ENCODE results near the gene AKT1.
"Not testable (repeated sequence)": the region's sequence is repeated elsewhere in the genome, so short reads cannot be mapped to it uniquely, and the experiment has no call there.

AKT1 gene

DNA sequence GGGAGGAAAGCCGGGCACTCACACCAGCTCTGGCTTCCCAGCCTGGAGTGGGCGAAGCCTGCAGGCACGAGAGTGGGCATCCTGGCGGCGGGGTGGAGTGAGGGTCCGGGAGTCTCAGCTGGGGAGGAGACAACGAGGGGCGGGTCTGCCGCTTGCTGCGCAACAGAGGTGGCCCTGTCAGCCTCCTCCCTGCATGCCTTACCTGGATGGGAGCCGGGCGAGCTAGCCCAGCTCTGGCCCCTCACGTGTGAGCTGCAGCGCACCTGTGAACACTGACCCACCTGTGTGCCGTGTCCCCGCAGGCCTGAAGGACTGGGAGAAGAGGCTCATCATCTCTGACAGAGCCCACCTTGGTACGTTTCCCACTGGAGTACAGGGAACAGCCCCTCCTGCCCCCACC, 56.5 kb downstream of the AKT1 start:
- DNase-seq (ENCODE audit: low read depth in 2 of 2): no peak

DNA sequence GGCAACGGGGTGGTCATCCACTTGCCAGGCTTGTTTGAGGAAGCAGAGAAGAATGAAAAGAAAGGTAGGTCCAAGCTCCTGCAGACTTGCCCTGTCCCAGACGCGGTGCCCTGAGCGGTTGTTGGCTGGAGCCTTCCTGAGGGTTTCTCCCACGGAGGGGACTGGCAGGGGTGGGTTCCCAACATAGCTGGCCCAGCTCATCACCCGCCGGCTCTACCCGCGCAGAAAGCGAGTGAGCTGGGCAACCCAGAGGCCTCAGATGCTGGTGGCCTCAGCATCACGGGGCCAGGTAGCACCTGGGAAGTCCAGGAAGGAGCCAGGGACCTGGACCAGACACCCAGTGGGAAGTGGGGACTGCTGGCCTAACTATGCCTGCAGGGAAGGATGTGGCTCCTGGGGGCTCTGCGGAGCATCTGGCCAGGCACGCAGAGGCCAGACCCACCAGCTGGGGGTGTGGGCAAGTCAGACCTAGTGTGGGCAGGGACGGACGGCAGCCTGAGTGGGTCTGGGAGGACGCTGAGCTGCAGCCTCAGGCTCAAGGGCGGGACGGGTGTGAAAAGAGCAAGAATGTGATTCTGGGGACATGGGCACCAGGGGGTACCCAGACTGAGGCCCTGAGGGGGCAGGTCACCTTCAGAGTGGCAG, 57.1 kb downstream of the AKT1 start:
- DNase-seq (ENCODE audit: low read depth in 2 of 2): no peak

DNA sequence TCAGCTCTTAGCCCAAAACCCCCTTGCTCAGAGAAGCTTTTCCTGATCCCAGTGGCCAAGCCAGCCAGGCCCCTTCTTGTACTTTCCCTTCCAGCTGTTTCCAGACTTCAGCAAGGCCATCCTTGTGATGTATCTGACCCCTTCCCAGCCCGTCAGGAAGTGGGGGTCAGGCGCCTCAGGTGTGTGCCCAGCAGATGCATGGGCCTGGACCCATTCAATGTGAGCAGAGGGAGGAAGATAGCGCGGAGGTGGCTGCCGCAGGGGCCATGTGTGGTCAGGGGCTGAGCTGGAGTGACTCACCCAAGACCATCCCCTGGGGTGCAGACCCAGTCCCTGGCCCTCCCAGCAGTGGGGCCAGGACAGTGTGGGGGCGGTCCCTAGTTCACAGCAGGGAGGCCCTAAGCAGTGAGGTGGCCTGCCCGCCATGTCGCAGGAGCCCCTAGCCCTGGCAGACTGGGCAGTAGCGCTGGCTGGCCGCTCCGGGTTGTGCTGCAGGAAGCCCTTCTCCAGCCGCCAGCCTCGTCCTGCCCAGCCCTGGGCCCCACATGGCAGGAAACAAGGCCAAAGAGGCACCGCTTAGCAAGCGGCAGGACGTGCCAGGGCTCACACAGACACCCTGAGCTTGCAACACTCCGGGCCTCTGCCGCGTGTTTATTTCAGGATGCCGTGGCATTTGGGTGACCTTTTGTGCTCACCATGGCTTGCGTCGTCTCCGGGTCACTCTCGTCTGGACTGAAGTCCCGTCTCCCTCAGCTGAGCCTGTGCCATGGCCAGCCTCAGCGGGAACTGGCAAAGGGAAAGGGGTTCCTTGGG, 59.5 kb downstream of the AKT1 start:
- DNase-seq (ENCODE audit: low read depth in 2 of 2): no peak

DNA sequence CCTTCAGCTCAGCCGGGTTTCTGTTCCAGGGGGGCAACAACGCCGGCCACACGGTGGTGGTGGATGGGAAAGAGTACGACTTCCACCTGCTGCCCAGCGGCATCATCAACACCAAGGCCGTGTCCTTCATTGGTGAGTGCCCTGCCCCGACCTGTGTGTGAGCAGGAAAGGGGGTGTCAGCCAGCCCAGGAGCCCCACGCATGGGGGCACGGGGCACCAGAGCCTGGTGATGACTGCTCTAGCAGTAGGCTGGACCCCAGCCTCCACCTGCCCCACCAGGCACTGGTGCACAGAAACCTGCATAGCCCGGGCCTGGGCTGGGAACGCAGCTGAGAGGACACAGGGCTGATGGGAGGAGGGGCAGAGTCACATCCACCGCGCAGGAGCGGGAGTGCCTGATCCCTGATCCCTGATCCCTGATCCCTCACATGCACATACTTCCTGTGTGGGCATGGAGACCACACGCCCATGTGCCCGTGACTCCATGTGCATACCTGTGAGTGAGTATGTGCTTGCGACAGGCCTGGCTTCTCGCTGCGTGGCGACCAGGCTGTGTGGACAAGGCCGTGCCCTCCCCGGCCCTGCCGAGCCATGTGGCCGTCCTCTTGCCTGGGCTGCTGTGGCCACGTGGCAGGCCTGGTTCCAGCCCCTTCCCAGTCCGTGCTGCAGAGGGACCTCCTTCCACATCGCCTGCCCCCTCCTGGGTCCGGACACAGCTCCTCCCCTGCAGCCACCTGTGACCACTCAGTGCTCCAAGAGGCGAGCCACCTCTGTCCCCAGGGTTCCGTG, 60.4 kb downstream of the AKT1 start:
- DNase-seq (ENCODE audit: low read depth in 2 of 2): no peak

DNA sequence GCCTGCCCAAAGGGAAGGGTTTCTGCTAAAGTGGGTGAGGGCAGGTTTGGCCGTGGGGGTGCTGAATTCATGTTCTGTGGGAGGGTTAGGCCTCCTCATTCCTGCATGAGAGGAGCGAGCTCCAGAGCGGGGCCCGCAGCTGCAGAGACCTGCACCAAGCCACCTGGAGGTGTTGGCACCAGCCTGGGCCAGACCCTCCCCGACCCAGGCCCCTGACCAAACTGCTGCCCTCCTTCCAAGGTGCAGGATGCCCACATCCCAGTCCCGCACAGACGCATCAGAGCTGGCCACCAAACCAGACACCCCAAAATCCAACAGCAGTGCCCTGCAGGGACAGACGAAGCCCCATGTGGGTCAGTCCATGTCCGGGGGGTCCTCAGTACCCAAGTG, 61.0 kb downstream of the AKT1 start:
- no peak for DNase-seq (ENCODE audit: low read depth in 2 of 2)

DNA sequence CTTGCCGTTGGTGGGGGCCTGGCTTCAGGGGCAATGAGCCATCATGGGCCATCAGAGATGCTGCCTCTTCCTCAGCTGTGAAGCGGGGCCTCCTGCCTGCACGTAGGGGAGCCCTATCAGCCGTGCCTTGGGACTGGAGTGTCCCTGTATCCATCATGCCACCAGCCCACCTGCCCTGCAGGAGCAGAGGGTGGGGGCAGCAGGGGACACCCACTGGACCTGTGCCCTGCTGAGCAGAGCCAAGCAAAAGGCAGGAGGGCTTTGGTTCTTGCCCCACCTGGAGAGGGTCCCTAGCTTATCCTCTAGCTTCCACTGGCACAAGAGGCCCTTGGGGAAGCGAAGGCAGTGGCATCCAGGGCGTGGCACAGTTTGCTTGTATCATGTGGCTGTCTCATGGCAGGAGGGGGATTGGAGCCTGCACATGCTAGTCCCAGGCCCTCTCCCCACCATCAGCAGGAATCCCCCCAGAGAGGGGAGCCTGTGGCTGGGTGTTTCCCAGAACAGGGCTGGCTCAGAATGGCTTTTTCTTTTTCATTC, 61.4 kb downstream of the AKT1 start:
- DNase-seq (ENCODE audit: low read depth in 2 of 2): no peak

DNA sequence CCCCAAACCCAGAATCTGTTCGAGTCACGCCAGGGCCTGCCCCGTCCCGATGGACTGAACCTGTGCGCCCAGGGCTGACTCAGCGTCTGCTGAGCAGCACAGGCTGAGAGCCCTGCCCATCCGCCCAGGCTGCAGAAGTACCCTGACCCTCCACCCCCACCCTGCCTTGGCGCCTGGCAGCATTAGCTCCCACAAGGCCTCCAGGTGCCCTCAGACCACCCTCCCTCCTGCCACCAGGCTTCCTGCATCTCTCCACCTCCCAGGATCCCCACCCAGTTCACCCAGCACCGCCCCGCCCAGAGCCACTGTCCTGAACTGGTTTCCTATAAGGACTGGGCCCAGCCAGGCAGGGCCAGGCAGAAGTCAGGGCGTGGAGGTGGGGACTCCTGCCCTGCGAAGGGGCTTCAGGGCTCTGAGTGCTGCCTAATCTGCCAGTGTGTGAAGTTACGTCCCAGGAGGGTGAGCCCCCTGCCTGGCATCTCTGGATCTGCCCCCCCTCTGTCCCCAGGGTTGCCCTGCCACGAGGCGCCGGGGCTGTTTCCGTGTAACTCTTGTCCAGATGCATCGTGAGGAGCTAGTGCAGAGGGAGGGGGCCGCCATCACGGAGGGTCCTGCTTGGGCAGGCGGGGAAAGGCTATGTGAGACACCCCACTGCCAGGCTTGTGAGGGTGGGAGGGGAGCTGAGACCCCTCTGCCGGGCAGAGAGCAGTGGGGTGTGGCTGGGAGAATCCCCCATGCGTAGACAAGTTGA, 62.4 kb downstream of the AKT1 start:
- no peak for DNase-seq (ENCODE audit: low read depth in 2 of 2)

DNA sequence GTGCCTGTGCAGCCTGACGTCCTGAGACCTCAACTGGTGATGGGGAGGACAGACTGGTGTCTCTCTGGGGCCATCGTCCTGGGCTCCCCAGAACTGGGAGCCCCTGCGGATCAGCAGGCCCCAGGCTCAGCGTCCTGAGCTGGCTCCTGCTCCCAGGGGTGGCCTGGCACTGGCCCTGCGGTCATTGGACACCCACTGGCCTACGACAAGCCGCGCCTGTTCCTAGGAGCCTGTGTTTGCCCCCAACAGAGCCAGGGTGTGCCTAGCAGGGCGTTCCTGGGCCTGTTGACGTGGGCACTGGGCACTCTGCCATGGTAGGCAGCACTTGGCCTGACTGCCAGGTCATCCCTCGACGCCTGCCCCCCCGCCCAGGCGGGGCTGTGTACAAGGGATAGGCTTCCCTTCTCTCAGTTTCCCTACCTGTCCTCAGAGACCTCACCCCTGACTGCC, 63.2 kb downstream of the AKT1 start:
- no peak for DNase-seq (ENCODE audit: low read depth in 2 of 2)

DNA sequence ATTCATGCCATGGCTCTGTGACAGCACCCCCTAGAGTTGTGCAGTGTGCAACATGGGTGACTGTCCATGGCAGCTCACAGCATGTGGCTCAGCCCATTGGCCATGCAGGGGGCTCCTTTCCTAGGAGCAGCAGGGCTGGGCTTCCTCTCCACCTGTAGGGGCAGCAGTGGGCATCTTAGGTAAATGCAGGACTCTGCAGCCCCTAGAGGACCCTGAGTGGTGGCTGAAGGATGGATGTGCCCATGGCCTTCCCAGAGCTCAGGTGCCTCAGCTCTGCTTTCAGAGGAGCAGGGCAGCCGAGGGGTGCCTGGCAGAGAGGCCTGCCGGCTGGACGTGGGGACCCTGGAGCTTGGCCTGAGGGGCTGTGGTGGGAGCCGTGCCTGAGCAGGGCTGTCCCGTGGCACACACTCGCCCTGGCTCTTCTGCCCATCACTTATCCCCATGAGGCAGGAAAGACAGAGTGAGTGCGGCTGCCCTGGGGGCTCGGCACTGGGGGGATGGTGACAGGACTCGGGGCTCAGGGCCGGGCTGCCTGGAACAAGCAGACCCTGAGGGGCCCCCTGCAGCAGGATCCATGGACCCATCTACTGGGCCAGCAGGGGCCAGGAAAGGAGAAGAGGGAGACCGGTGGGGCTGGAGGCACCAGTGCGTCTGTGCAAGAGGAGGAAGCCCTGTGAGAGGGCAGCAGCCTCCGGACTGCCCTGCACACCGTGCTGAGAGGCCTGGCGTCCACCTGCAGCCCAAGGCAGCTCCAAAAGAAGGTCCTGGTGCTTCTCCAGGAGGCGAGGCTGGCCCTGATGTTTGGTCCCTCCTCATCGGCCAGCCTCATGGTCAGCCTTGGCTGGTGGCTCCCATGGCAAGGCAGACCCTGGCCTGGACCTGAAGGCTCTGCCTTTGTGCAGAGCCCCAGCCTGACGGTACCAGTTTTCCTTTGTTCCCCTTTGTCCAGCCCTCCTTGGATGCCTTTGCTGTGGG, 63.9 kb downstream of the AKT1 start:
- DNase-seq (ENCODE audit: low read depth in 2 of 2): no peak

DNA sequence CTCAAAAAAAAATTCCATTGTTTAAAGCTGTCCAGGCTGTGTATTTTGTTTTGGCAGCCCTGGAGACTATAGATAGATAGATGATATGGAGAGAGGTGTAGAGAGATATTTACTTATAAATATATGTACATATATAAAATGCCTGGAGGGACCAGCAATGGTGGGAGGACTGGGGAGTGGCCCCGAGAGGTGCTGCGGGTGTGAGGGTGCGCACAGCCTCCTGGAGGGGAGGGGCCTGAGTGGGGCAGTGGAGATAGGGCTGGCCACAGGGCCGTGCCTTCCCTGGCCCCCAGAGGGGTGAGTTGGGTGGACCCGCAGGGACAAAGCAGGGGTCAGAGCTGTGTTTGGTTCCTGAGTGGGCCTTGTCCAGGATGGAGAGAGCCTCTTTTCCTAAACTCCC, 65.1 kb downstream of the AKT1 start:
- DNase-seq (ENCODE audit: low read depth in 2 of 2): no peak

DNA sequence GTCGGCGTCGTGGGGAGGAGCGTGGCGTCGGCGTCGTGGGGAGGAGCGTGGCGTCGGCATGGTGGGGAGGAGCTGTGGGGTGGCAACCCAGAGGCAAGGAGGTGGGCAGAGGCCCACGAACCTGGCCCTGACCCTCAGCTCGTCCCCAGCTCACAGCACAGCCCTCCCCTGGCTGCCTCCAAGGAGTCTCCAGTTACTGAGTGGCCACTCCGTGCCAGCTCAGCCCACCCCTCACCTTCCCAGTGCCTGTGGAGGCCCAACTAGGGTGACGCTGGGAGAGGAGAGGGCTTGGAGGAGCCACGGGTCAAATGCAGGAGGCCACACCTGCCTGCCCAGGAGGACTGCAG, 65.7 kb downstream of the AKT1 start:
- no peak for DNase-seq (ENCODE audit: low read depth in 2 of 2)

DNA sequence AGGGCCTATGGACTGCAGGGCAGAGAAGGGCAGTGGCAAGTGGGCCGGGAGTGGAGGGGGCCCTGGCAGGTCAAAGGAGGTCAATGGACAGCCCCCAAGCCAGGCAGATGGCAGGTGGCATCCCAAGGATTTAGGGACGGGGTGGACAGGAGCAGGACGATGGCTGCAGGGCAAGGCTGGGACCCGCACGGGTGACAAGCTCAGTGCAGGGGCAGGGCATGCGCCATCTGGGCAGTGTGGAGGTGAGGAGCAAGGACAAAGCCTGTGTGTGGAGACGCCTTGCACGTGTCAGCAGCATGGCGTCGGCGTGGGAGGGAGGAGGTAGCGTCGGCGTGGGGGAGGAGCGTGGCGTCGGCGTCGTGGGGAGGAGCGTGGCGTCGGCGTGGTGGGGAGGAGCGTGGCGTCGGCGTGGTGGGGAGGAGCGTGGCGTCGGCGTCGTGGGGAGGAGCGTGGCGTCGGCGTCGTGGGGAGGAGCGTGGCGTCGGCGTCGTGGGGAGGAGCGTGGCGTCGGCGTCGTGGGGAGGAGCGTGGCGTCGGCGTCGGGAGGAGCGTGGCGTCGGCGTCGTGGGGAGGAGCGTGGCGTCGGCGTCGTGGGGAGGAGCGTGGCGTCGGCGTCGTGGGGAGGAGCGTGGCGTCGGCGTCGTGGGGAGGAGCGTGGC, 66.2 kb downstream of the AKT1 start:
- DNase-seq (ENCODE audit: low read depth in 2 of 2): not testable (repeated sequence)

DNA sequence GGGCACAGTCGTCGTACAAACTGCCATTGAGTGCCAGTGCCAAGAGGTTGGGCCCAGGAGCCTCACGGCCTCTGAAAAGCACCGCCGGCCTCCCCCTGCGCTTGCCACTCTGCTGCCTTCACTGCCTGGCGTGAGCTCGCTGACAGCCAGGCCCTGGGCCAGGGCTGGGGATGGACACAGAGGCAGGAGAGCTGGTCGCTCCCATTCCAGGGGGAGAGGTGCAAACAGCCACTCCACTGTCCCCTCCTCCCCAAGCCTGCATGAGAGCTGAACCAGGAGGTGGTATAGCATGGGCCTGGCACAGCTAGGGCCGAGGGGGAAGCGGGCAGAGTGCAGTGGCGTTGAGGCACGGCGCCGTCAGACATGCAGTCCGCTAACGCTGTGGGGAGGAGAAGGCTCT, 66.9 kb downstream of the AKT1 start:
- DNase-seq (ENCODE audit: low read depth in 2 of 2): no peak

DNA sequence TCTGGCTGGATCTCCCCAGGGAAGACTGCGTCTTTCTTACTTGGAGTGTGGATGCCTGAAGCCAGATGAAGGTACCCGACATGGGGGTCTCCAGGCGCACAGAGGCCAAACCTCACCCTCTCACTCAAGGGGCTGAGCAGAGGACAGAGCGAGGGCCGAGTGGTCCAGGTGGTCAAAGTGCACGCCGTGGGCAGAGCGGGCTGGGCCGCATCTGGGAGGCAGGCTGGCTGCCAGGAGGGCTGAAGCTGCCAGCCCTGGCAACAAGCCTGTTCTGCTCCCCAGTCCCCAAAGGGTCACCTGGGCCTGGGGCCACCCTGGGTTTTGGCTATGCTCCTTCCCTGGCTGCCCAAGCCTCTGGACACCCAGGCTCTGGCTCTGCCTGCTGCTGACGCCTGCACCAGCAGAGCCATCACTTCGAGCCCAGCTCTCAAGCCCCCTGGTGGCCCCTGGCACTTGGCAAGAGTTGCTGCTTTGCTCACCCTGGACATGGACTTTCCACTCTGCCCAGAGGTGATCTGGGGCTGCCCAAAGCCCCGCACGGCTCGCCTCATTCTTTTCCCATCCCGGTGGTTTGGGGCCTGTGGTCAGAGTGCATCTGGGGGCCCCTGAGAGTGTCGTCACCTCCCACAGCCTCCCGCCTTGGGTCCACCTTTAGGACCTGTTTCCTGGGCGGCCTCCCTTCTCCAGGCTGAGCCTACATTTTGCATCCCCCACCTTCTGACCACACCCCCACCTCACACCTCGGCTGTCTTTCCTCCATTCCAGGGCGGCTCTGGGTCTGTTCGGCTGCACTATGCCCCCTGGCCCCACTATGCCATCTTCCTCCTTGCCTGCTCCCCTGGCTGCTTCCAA, 68.7 kb downstream of the AKT1 start:
- DNase-seq (ENCODE audit: low read depth in 2 of 2): no peak

DNA sequence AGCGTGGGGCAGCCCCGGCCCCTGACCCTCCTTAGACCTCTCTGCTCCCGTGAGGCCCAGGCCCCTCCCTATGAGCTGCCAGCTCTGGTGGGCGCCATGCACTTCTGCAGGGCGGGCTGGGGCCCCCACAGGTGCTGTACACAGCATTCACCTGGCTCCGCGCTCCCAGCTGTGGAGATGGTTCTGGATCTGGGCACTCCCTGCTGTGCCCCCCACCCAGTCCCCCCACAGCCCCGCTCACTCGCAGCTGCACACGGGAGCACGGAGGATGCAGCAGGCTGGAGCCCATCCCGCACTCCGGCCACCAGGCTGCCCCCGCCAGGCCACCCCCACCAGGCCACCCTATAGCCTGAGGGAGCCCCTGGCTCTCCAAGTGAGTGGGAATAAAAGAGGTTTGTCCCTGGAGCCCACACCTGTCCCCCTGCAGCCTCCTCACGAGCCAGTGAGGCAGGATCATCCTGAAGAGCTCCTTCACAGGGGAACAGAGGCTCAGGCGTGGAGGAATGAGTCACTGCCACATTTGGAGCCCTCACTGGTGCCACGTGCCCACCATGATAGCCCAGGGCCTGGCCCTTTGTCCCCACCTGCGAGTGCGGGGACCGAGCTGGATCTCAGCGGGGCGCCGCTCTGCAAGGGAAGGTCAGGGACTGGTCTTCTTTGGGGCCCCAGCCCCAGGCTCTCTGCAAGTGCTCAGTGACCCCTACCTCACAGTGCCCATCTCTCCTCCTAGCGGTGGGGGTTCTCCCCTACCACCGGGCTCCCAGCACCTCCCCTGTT, 69.6 kb downstream of the AKT1 start:
- DNase-seq (ENCODE audit: low read depth in 2 of 2): no peak

DNA sequence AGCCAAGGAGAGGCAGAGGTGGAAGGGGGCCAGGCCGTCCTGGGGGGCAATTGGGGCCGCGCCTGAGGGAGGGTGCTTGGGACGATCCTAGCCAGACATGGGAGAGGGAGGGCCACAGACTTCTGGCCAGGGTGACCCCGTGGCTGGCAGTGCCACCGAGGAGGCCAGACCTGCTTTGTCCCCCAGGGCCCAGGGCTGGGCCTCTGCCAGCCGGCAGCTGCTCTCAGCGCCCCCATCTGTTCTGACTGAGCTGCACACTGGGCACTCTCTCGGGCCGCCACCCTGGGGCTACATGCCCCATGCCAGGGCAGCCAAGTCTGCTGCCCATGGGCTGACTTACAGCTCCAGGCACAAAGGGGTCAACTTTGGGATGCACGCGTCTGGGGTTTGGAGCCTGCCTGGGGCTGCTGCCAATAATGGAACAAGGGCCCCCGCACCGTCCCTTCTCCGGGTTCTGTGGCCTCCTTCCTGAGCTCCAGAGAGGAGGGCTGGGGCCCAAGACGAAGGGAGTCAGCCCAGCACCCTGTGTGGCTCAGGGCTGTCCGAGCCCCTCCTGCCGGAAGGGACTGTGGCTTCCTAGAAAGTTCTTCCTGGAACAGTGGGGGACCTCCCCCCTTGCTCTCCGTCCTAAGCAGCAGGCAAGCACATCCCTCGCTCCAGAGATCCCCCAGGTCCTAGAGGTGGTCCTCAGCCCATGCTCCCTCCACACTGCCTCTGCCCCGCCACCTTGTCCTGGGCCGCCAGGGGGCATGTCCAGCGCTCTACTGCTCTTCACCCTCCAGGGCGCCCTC, 70.4 kb downstream of the AKT1 start:
- no peak for DNase-seq (ENCODE audit: low read depth in 2 of 2)

DNA sequence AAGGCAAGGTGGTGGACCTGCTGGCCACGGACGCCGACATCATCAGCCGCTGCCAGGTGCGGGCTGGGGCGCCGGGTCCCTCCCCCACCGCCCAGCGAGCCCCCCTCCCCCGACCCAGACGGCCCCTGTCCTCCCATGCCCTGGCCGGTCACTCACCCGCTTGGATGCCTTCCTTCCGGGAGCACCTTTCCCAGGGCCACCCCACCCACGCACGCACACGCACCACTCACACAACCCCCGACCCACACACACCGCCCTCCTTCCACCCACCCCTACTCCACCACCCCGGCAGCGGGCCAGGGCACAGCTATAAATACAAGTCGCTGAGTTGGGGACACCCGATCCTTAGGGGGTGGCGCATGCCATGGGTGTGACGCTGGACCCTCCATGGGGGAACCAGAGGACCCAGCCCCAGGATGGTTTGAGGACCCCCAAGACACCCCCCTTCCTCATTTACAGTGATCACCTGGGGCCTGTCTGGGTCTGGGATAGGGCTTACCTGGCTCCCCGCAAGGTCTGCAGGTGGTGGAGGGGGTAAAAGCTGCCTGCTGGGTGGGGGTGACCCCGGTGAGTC, 71.1 kb downstream of the AKT1 start:
- no peak for DNase-seq (ENCODE audit: low read depth in 2 of 2)

Data from stimulated activated CD4-positive, alpha-beta T cell treated with anti-CD3 and anti-CD28 coated beads, Interleukin-1b, Interleukin-23, amount 100 ng/mL, for 1 hour (primary cell).